Neural progenitor cell (in vitro differentiated cells): ENCODE data around the gene EIF3B. TPM values are rescaled to one million over a fixed set of nuclear protein-coding genes. Genes with fewer than 3 reads are reported as not detected.

ENCODE experiments used
- DNase-seq: peaks from one replicate; pipeline ENCODE4 v3.0.0-alpha.2; 2016; ENCODE audit warnings: low spot score
- H2AFZ ChIP-seq: fragments of 200-600 bp; sonication (generic); replicated peaks from 2 replicates; pipeline ENCODE4 v1.6.1; 2016; ENCODE audit warnings: antibody characterized with exemption
- H3F3A ChIP-seq: fragments of 200-600 bp; sonication (generic); 2 replicates; pipeline ENCODE4 v1.6.1; 2016; ENCODE audit warnings: antibody characterized with exemption, low read depth
- H3K27ac ChIP-seq: fragments of 200-600 bp; sonication (generic); 2 replicates; pipeline ENCODE4 v1.5.1; 2016; ENCODE audit warnings: mild to moderate bottlenecking
- H3K27me3 ChIP-seq: fragments of 200-600 bp; sonication (generic); 2 replicates; pipeline ENCODE4 v1.6.1; 2016; ENCODE audit warnings: mild to moderate bottlenecking, moderate library complexity
- H3K36me3 ChIP-seq: fragments of 200-600 bp; sonication (generic); 2 replicates; pipeline ENCODE4 v1.5.1; 2016
- H3K4me1 ChIP-seq: fragments of 200-600 bp; sonication (generic); 2 replicates; pipeline ENCODE4 v1.6.1; 2016; ENCODE audit warnings: mixed run types
- H3K4me2 ChIP-seq: fragments of 200-600 bp; sonication (generic); 2 replicates; pipeline ENCODE4 v1.6.1; 2016
- H3K4me3 ChIP-seq: fragments of 200-600 bp; sonication (generic); 2 replicates; pipeline ENCODE4 v1.5.1; 2016
- H3K79me2 ChIP-seq: fragments of 200-600 bp; sonication (generic); 2 replicates; pipeline ENCODE4 v1.6.1; 2016; ENCODE audit warnings: low read depth
- H3K9ac ChIP-seq: fragments of 200-600 bp; sonication (generic); 2 replicates; pipeline ENCODE4 v1.6.1; 2016
- H3K9me3 ChIP-seq: fragments of 200-600 bp; sonication (generic); 2 replicates; pipeline ENCODE4 v1.5.1; 2016; ENCODE audit warnings: low read depth
- H4K20me1 ChIP-seq: fragments of 200-600 bp; sonication (generic); 2 replicates; pipeline ENCODE4 v1.6.1; 2016; ENCODE audit warnings: low read depth
- H3K27ac Mint-ChIP-seq: 3 replicates; pipeline ENCODE4 v1.8.0; 2021; ENCODE audit warnings: mixed read lengths
- H3K27me3 Mint-ChIP-seq: 2 replicates; pipeline ENCODE4 v1.8.0; 2022; ENCODE audit warnings: low read depth, mild to moderate bottlenecking, inconsistent platforms, moderate library complexity, mixed read lengths; ENCODE audit not compliant: insufficient read depth
- H3K36me3 Mint-ChIP-seq: 3 replicates; pipeline ENCODE4 v1.8.0; 2021; ENCODE audit warnings: mixed read lengths
- H3K4me1 Mint-ChIP-seq: 3 replicates; pipeline ENCODE4 v1.8.0; 2021; ENCODE audit warnings: mixed read lengths
- H3K4me3 Mint-ChIP-seq: 3 replicates; pipeline ENCODE4 v1.8.0; 2021; ENCODE audit warnings: mild to moderate bottlenecking, moderate library complexity, mixed read lengths
- H3K9me3 Mint-ChIP-seq: 3 replicates; pipeline ENCODE4 v1.8.0; 2020; ENCODE audit warnings: mixed read lengths
- CTCF ChIP-seq: fragments of 200-600 bp; sonication (generic); IDR thresholded peaks from 2 replicates; pipeline ENCODE4 v1.5.1; 2017; ENCODE audit warnings: antibody characterized with exemption, mild to moderate bottlenecking
- EZH2 ChIP-seq: fragments of 200-600 bp; sonication (generic); IDR thresholded peaks from 2 replicates; pipeline ENCODE4 v1.6.1; 2017; ENCODE audit warnings: antibody characterized with exemption, mild to moderate bottlenecking, moderate library complexity
- EZH2phosphoT487 ChIP-seq: fragments of 200-600 bp; sonication (generic); IDR thresholded peaks from 2 replicates; pipeline ENCODE4 v1.6.1; 2017; ENCODE audit warnings: antibody characterized with exemption
- total RNA-seq: library from RNA; depleted of rRNA; stranded (reverse); fragments of >200 nt; gene quantifications from 2 replicates; pipeline ENCODE4 v1.2.3, GENCODE V29; 2015; ENCODE audit warnings: low replicate concordance

The EIF3B gene
- total RNA-seq, 1 donor from 2014 or later, result 146 TPM

GRCh38 chr7:2309889-2310331 lies 44.7 kb upstream of the EIF3B start:
- Mint-ChIP-seq H3K4me1 (peaks cover 19% of the 10 kb centered on the region), H3K9me3 (no peaks in the 10 kb centered on the region), H3K4me3 (peak overlapping the region; percentile 10), H3K27ac (peak overlapping the region; percentile 85), H3K27me3 (peaks cover 3% of the 10 kb centered on the region), H3K36me3 (peaks cover 5% of the 10 kb centered on the region)
- H3K79me2 ChIP-seq, result peaks cover 74% of the 10 kb centered on the region
- no peaks in the 10 kb centered on the region for H3K27me3 ChIP-seq
- no peaks in the 10 kb centered on the region for H4K20me1 ChIP-seq
- TF ChIP-seq EZH2, result no peak
- no peak for TF ChIP-seq CTCF
- TF ChIP-seq EZH2phosphoT487, result no peak
- no peaks in the 10 kb centered on the region for H3K9me3 ChIP-seq
- peak overlapping the region; percentile 57 for H3K27ac ChIP-seq
- no peak overlapping the region for H3K4me3 ChIP-seq
- H3K4me1 ChIP-seq, result peaks cover 8% of the 10 kb centered on the region
- no peak overlapping the region for H2AFZ ChIP-seq
- H3K4me2 ChIP-seq, result peak overlapping the region; percentile 44
- H3K36me3 ChIP-seq, result no peaks in the 10 kb centered on the region
- no peak overlapping the region for H3K9ac ChIP-seq
- H3F3A ChIP-seq, result peaks cover 7% of the 10 kb centered on the region
- DNase-seq, result peak; percentile 87

- no peak overlapping the region for H3K27ac ChIP-seq
- no peaks in the 10 kb centered on the region for H3K27me3 ChIP-seq
- DNase-seq, result no peak
- H4K20me1 ChIP-seq, result no peaks in the 10 kb centered on the region
- H3K9ac ChIP-seq, result no peak overlapping the region
- Mint-ChIP-seq H3K27me3 (peaks cover 3% of the 10 kb centered on the region), H3K9me3 (no peaks in the 10 kb centered on the region), H3K4me3 (peak overlapping the region; percentile 82), H3K27ac (peak overlapping the region; percentile 40), H3K4me1 (peaks cover 19% of the 10 kb centered on the region), H3K36me3 (peaks cover 5% of the 10 kb centered on the region)
- no peaks in the 10 kb centered on the region for H3K9me3 ChIP-seq
- no peak overlapping the region for H3K4me3 ChIP-seq
- peaks cover 8% of the 10 kb centered on the region for H3K4me1 ChIP-seq
- peaks cover 16% of the 10 kb centered on the region for H3F3A ChIP-seq
- no peak for TF ChIP-seq EZH2phosphoT487
- no peak for TF ChIP-seq CTCF
- no peak for TF ChIP-seq EZH2
- H3K36me3 ChIP-seq, result no peaks in the 10 kb centered on the region
- peaks cover 59% of the 10 kb centered on the region for H3K79me2 ChIP-seq
- no peak overlapping the region for H2AFZ ChIP-seq
- no peak overlapping the region for H3K4me2 ChIP-seq
These were observed 42.2 kb upstream of the EIF3B start for GRCh38 chr7:2312267-2312929.

GRCh38 chr7:2313450-2314208 lies 41.0 kb upstream of the EIF3B start:
- Histone ChIP-seq H3K27ac (no peak overlapping the region), H3K4me2 (peak overlapping the region; percentile 94), H4K20me1 (no peaks in the 10 kb centered on the region), H3K9me3 (no peaks in the 10 kb centered on the region), H3K4me3 (peak overlapping the region; percentile 75), H3F3A (peaks cover 16% of the 10 kb centered on the region), H3K9ac (peak overlapping the region; percentile 58), H3K27me3 (no peaks in the 10 kb centered on the region), H3K4me1 (peaks cover 8% of the 10 kb centered on the region), H3K36me3 (no peaks in the 10 kb centered on the region), H2AFZ (no peak overlapping the region), H3K79me2 (peaks cover 47% of the 10 kb centered on the region)
- H3K4me1 Mint-ChIP-seq, result peaks cover 19% of the 10 kb centered on the region
- peak overlapping the region; percentile 39 for H3K27ac Mint-ChIP-seq
- DNase-seq, result no peak
- peaks cover 5% of the 10 kb centered on the region for H3K36me3 Mint-ChIP-seq
- no peaks in the 10 kb centered on the region for H3K27me3 Mint-ChIP-seq
- H3K9me3 Mint-ChIP-seq, result no peaks in the 10 kb centered on the region
- H3K4me3 Mint-ChIP-seq, result peak overlapping the region; percentile 93
- TF ChIP-seq CTCF, result no peak
- no peak for TF ChIP-seq EZH2phosphoT487
- no peak for TF ChIP-seq EZH2
